ENCODE results near the gene NLGN1.

DNA sequence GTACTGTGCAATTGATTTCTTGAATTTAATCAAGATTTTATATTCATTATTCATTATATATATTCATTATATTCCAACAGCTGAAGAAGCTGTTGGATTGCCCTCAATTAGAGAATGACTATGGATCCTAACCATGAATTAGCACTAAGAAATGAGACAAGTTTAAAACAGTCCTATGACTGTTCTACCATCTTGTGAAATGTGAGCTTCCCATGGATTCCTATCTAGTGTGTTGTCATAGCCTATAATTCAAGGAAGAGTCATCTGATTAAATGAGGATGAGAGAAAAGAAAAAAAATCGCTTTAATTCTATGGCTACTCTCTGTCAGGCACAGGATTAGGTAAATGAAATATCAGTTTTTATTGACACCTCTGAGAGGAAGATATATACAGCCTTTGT is 765.0 kb downstream of the NLGN1 start:
- TF ChIP-seq, protein P1, sequence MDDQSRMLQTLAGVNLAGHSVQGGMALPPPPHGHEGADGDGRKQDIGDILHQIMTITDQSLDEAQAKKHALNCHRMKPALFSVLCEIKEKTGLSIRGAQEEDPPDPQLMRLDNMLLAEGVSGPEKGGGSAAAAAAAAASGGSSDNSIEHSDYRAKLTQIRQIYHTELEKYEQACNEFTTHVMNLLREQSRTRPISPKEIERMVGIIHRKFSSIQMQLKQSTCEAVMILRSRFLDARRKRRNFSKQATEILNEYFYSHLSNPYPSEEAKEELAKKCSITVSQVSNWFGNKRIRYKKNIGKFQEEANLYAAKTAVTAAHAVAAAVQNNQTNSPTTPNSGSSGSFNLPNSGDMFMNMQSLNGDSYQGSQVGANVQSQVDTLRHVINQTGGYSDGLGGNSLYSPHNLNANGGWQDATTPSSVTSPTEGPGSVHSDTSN (IDR thresholded peaks at IDR 0.05) = no peak
- TF ChIP-seq, protein P2, sequence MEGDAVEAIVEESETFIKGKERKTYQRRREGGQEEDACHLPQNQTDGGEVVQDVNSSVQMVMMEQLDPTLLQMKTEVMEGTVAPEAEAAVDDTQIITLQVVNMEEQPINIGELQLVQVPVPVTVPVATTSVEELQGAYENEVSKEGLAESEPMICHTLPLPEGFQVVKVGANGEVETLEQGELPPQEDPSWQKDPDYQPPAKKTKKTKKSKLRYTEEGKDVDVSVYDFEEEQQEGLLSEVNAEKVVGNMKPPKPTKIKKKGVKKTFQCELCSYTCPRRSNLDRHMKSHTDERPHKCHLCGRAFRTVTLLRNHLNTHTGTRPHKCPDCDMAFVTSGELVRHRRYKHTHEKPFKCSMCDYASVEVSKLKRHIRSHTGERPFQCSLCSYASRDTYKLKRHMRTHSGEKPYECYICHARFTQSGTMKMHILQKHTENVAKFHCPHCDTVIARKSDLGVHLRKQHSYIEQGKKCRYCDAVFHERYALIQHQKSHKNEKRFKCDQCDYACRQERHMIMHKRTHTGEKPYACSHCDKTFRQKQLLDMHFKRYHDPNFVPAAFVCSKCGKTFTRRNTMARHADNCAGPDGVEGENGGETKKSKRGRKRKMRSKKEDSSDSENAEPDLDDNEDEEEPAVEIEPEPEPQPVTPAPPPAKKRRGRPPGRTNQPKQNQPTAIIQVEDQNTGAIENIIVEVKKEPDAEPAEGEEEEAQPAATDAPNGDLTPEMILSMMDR (IDR thresholded peaks at IDR 0.05) = no peak
- no peak for TF ChIP-seq HOXB5 (CRISPR knock-in tag; IDR thresholded peaks at IDR 0.05)
- TF ChIP-seq POLR2AphosphoS2 (conservative IDR thresholded peaks at IDR 0.05; ENCODE audit: low read length) = no peak
- TF ChIP-seq SREBF2 (IDR thresholded peaks at IDR 0.05) = no peak
- TF ChIP-seq EP300 (IDR thresholded peaks at IDR 0.05) = no peak
- TF ChIP-seq, protein P3, sequence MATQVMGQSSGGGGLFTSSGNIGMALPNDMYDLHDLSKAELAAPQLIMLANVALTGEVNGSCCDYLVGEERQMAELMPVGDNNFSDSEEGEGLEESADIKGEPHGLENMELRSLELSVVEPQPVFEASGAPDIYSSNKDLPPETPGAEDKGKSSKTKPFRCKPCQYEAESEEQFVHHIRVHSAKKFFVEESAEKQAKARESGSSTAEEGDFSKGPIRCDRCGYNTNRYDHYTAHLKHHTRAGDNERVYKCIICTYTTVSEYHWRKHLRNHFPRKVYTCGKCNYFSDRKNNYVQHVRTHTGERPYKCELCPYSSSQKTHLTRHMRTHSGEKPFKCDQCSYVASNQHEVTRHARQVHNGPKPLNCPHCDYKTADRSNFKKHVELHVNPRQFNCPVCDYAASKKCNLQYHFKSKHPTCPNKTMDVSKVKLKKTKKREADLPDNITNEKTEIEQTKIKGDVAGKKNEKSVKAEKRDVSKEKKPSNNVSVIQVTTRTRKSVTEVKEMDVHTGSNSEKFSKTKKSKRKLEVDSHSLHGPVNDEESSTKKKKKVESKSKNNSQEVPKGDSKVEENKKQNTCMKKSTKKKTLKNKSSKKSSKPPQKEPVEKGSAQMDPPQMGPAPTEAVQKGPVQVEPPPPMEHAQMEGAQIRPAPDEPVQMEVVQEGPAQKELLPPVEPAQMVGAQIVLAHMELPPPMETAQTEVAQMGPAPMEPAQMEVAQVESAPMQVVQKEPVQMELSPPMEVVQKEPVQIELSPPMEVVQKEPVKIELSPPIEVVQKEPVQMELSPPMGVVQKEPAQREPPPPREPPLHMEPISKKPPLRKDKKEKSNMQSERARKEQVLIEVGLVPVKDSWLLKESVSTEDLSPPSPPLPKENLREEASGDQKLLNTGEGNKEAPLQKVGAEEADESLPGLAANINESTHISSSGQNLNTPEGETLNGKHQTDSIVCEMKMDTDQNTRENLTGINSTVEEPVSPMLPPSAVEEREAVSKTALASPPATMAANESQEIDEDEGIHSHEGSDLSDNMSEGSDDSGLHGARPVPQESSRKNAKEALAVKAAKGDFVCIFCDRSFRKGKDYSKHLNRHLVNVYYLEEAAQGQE (IDR thresholded peaks at IDR 0.05) = no peak
